Nephron (organoid): ENCODE data around the gene JMJD4.

Experiments
- H3K27ac Mint-ChIP-seq, 3 experiments: 2 replicates each; pipeline ENCODE4 v1.8.0; 2020; ENCODE audit warnings: mixed read lengths in 3 of 3, mild to moderate bottlenecking in 2 of 3, moderate library complexity in 1 of 3
- H3K27me3 Mint-ChIP-seq: 2 replicates; pipeline ENCODE4 v1.8.0; 2021; ENCODE audit warnings: low read depth, mild to moderate bottlenecking, moderate library complexity, mixed read lengths
- H3K36me3 Mint-ChIP-seq: 2 replicates; pipeline ENCODE4 v1.8.0; 2020; ENCODE audit warnings: low read depth, mixed read lengths
- H3K4me1 Mint-ChIP-seq: 2 replicates; pipeline ENCODE4 v1.8.0; 2020; ENCODE audit warnings: mixed read lengths
- H3K4me3 Mint-ChIP-seq, 3 experiments: 2 replicates each; pipeline ENCODE4 v1.8.0; 2020; ENCODE audit warnings: mild to moderate bottlenecking in 3 of 3, mixed read lengths in 3 of 3, moderate library complexity in 2 of 3
- H3K9me3 Mint-ChIP-seq: 2 replicates; pipeline ENCODE4 v1.8.0; 2020; ENCODE audit warnings: mixed read lengths
- TF ChIP-seq, protein P1 (sequence below), 3 experiments: fragments of 200-600 bp; sonication (generic); IDR thresholded peaks; one replicate each; pipeline ENCODE4 v1.5.0; 2021; ENCODE audit warnings: antibody characterized with exemption in 3 of 3; ENCODE audit not compliant: unreplicated experiment in 3 of 3

JMJD4 gene

GRCh38 chr1:227685807-227686206, 49.3 kb downstream of the JMJD4 start:
- peaks cover 51% of the 10 kb centered on the region for H3K9me3 Mint-ChIP-seq
- H3K4me1 Mint-ChIP-seq: no peaks in the 10 kb centered on the region
- no peak overlapping the region for H3K4me3 Mint-ChIP-seq
- no peaks in the 10 kb centered on the region for H3K27me3 Mint-ChIP-seq
- H3K36me3 Mint-ChIP-seq: no peaks in the 10 kb centered on the region
- no peak overlapping the region for H3K27ac Mint-ChIP-seq
- TF ChIP-seq, protein P1, sequence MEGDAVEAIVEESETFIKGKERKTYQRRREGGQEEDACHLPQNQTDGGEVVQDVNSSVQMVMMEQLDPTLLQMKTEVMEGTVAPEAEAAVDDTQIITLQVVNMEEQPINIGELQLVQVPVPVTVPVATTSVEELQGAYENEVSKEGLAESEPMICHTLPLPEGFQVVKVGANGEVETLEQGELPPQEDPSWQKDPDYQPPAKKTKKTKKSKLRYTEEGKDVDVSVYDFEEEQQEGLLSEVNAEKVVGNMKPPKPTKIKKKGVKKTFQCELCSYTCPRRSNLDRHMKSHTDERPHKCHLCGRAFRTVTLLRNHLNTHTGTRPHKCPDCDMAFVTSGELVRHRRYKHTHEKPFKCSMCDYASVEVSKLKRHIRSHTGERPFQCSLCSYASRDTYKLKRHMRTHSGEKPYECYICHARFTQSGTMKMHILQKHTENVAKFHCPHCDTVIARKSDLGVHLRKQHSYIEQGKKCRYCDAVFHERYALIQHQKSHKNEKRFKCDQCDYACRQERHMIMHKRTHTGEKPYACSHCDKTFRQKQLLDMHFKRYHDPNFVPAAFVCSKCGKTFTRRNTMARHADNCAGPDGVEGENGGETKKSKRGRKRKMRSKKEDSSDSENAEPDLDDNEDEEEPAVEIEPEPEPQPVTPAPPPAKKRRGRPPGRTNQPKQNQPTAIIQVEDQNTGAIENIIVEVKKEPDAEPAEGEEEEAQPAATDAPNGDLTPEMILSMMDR (IDR thresholded peaks at IDR 0.05; ENCODE audit: unreplicated experiment in 3 of 3): no peak
